Transverse colon (tissue), 3 donors: ENCODE data around the gene FBN2.

Source experiments
- CTCF ChIP-seq, 5 experiments: fragments of 200-600 bp in 3 of 5; fragments of 450-650 bp in 2 of 5; sonication (generic) in 3 of 5; IDR thresholded peaks; 1 replicate in 2 of 5; 2 replicates in 3 of 5; pipeline ENCODE4 v1.5.1; 2016 to 2017; ENCODE audit warnings: antibody characterized with exemption in 5 of 5, inconsistent platforms in 3 of 5, mild to moderate bottlenecking in 2 of 5, moderate library complexity in 1 of 5
- POLR2A ChIP-seq: fragments of 450-650 bp; IDR thresholded peaks from one replicate; pipeline ENCODE4 v1.6.1; 2016; ENCODE audit warnings: antibody characterized with exemption, mild to moderate bottlenecking, moderate library complexity

DNA sequence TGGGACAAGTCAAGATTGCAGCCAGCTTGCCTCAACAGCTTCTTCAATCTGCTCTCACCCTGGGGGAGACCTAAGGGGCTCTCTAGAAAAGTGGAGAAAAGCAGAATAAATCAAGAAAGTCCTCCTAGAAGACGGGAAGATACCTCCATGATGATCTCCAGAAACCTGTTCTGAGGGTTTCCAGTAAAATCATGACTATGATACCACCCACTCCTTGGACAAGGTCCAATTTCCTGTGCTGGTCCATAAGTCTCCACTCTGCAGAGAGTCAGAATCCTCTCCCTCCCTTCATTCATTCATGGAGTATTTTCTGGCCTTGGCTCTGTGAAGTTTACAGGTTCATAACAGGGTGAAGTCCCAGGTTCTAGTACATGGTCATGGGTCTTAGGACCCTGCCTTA, 285.8 kb downstream of the FBN2 start:
- no peak for TF ChIP-seq POLR2A
- TF ChIP-seq CTCF (IDR thresholded peaks at IDR 0.05): no peak
